CD14-positive monocyte (primary cell): Measurements from ENCODE around the gene SHBG. TPM values are rescaled to one million over a fixed set of nuclear protein-coding genes. Genes with fewer than 3 reads are reported as not detected.

Experiments
- DNase-seq, 3 donors: peaks; one replicate each; pipeline ENCODE4 v3.0.0-alpha.2; 2011 to 2022
- H2AFZ ChIP-seq: 2 replicates; pipeline ENCODE4 v1.6.0; 2012; ENCODE audit warnings: mild to moderate bottlenecking, low read depth, low read length, inconsistent platforms; ENCODE audit not compliant: insufficient read depth, poor library complexity, severe bottlenecking
- H3K27ac ChIP-seq, 2 donors: 1 replicate in 1 of 2; 2 replicates in 1 of 2; pipeline ENCODE4 v1.5.1; 2012 to 2013; ENCODE audit warnings: low read length in 2 of 2, control low read depth in 1 of 2, inconsistent platforms in 1 of 2, low read depth in 1 of 2, mild to moderate bottlenecking in 1 of 2
- H3K27me3 ChIP-seq, 2 donors: one replicate each; pipeline versions ENCODE4 v1.6.0 to v1.6.1; 2011 to 2013; ENCODE audit warnings: low read length in 2 of 2; ENCODE audit not compliant: control insufficient read depth in 2 of 2, insufficient read depth in 2 of 2
- H3K36me3 ChIP-seq, 2 donors: replicated peaks in 1 of 2; 1 replicate in 1 of 2; 2 replicates in 1 of 2; pipeline versions ENCODE4 v1.5.1 to v1.6.1; 2012 to 2013; ENCODE audit warnings: low read length in 2 of 2, control low read depth in 1 of 2, inconsistent platforms in 1 of 2, mild to moderate bottlenecking in 1 of 2; ENCODE audit not compliant: insufficient read depth in 2 of 2, control insufficient read depth in 1 of 2
- H3K4me1 ChIP-seq, 2 donors: 1 replicate in 1 of 2; 2 replicates in 1 of 2; pipeline versions ENCODE4 v1.5.1 to v1.6.1; 2012 to 2013; ENCODE audit warnings: low read length in 2 of 2, control low read depth in 1 of 2, inconsistent platforms in 1 of 2, mild to moderate bottlenecking in 1 of 2, moderate library complexity in 1 of 2; ENCODE audit not compliant: insufficient read depth in 2 of 2, control insufficient read depth in 1 of 2
- H3K4me2 ChIP-seq: replicated peaks from 2 replicates; pipeline ENCODE3; 2012; ENCODE audit warnings: low read length, moderate library complexity, mild to moderate bottlenecking; ENCODE audit not compliant: poor library complexity, severe bottlenecking; ENCODE audit errors: extremely low read depth
- H3K4me3 ChIP-seq, 3 experiments: fragments of 200-600 bp in 1 of 3; sonication (generic) in 1 of 3; replicated peaks in 1 of 3; 1 replicate in 2 of 3; 2 replicates in 1 of 3; pipeline ENCODE4 v1.5.1; 2011 to 2013; ENCODE audit warnings: low read length in 3 of 3, mild to moderate bottlenecking in 3 of 3, control low read depth in 2 of 3, low read depth in 2 of 3, inconsistent platforms in 1 of 3, moderate library complexity in 1 of 3
- H3K79me2 ChIP-seq: 2 replicates; pipeline ENCODE4 v1.6.0; 2012; ENCODE audit warnings: mild to moderate bottlenecking, control low read depth, inconsistent platforms, low read length, moderate library complexity; ENCODE audit not compliant: insufficient read depth
- H3K9ac ChIP-seq: 2 replicates; pipeline ENCODE4 v1.6.0; 2017; ENCODE audit warnings: low read length, mild to moderate bottlenecking; ENCODE audit not compliant: insufficient read depth, poor library complexity, severe bottlenecking
- H3K9me3 ChIP-seq, 2 donors: replicated peaks in 1 of 2; 1 replicate in 1 of 2; 2 replicates in 1 of 2; pipeline versions ENCODE4 v1.5.1 to v1.6.1; 2012 to 2013; ENCODE audit warnings: low read length in 2 of 2, control low read depth in 1 of 2; ENCODE audit not compliant: control insufficient read depth in 1 of 2, insufficient read depth in 1 of 2
- H4K20me1 ChIP-seq: 2 replicates; pipeline ENCODE4 v1.6.0; 2012; ENCODE audit warnings: mild to moderate bottlenecking, low read length, control low read depth, moderate library complexity; ENCODE audit not compliant: insufficient read depth
- H3K27ac Mint-ChIP-seq, 7 donors: one replicate each; pipeline ENCODE4 v1.8.0; 2020; ENCODE audit warnings: mild to moderate bottlenecking in 7 of 7, mixed read lengths in 7 of 7, moderate library complexity in 6 of 7, inconsistent platforms in 2 of 7
- H3K27me3 Mint-ChIP-seq, 3 donors: one replicate each; pipeline ENCODE4 v1.8.0; 2021 to 2022; ENCODE audit warnings: low read depth in 3 of 3, mild to moderate bottlenecking in 3 of 3, mixed read lengths in 3 of 3, moderate library complexity in 3 of 3, inconsistent platforms in 1 of 3
- H3K36me3 Mint-ChIP-seq, 2 donors: one replicate each; pipeline ENCODE4 v1.8.0; 2020; ENCODE audit warnings: mixed read lengths in 2 of 2, inconsistent platforms in 1 of 2, mild to moderate bottlenecking in 1 of 2
- H3K4me1 Mint-ChIP-seq: one replicate; pipeline ENCODE4 v1.8.0; 2020; ENCODE audit warnings: mild to moderate bottlenecking, mixed read lengths
- H3K4me3 Mint-ChIP-seq, 2 donors: one replicate each; pipeline ENCODE4 v1.8.0; 2020; ENCODE audit warnings: mild to moderate bottlenecking in 2 of 2, mixed read lengths in 2 of 2, moderate library complexity in 1 of 2
- H3K9me3 Mint-ChIP-seq, 7 donors: one replicate each; pipeline ENCODE4 v1.8.0; 2020 to 2022; ENCODE audit warnings: mixed read lengths in 7 of 7, mild to moderate bottlenecking in 6 of 7, moderate library complexity in 6 of 7, inconsistent platforms in 2 of 7
- CTCF ChIP-seq: fragments of 200-600 bp; IDR thresholded peaks from one replicate; pipeline ENCODE4 v1.8.0; 2022; ENCODE audit warnings: antibody characterized with exemption, mild to moderate bottlenecking
- WGBS: methylation state at CpG from one replicate; pipeline ENCODE4 v1.1.5; 2013; ENCODE audit warnings: missing lambda C conversion rate; ENCODE audit not compliant: insufficient coverage; 5-methylcytosine and 5-hydroxymethylcytosine counted together
- intact Hi-C, 2 donors: fragments of 100-400 bp; cut with micrococcal nuclease; formaldehyde crosslinking; loops; one replicate each; pipeline versions ENCODE4 v1.15.0 to v1.15.1; 2023
- polyA plus RNA-seq, 3 donors: library from polyadenylated mRNA; depleted of rRNA in 1 of 3; unstranded in 2 of 3; stranded (reverse) in 1 of 3; fragments of 300-500 nt in 2 of 3; fragments of >200 nt in 1 of 3; fragmentation: Illumina TruSeq in 2 of 3; gene quantifications; 1 replicate in 2 of 3; 2 replicates in 1 of 3; pipeline ENCODE4 v1.2.3, GENCODE V29; 2012 to 2021

SHBG gene
- polyA plus RNA-seq, 3 donors: 0.43 TPM; not detected in 1

DNA sequence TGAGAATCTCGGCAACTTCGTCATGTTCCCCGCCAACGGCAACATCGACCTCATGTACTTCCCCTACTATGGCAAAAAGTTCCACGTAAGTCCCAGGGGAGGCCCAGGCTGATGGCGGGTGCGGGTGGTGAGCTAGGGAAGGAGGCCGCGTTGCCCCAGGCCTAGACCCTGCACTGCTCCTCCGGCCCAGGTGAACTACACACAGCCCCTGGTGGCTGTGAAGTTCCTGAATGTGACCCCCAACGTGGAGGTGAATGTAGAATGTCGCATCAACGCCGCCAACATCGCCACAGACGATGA lies 25.6 kb downstream of the SHBG start:
- peaks cover 5 to 7% of the 10 kb centered on the region in 2 donors for H3K36me3 Mint-ChIP-seq
- Histone ChIP-seq H3K27ac (no peak overlapping the region), H3K36me3 (no peaks in the 10 kb centered on the region), H3K4me3 (no peak overlapping the region), H2AFZ (no peak overlapping the region), H3K79me2 (no peaks in the 10 kb centered on the region), H3K9me3 (no peaks in the 10 kb centered on the region), H3K4me2 (no peak overlapping the region), H3K27me3 (peaks cover 28 to 38% of the 10 kb centered on the region in 2 donors), H3K9ac (no peak overlapping the region), H4K20me1 (no peaks in the 10 kb centered on the region), H3K4me1 (peaks cover 8 to 13% of the 10 kb centered on the region in 2 donors)
- peaks cover 31 to 49% (median 38%) of the 10 kb centered on the region in 3 donors for H3K27me3 Mint-ChIP-seq
- H3K4me1 Mint-ChIP-seq: peaks cover 10% of the 10 kb centered on the region
- 98% methylated on average over 14 of the region's 17 CpGs for WGBS
- H3K9me3 Mint-ChIP-seq: peaks cover 0 to 17% (median 4%) of the 10 kb centered on the region in 7 donors
- H3K4me3 Mint-ChIP-seq: no peak overlapping the region
- TF ChIP-seq CTCF: no peak
- DNase-seq: no peak
- intact Hi-C loops: no loop called here
- no peak overlapping the region for H3K27ac Mint-ChIP-seq

DNA sequence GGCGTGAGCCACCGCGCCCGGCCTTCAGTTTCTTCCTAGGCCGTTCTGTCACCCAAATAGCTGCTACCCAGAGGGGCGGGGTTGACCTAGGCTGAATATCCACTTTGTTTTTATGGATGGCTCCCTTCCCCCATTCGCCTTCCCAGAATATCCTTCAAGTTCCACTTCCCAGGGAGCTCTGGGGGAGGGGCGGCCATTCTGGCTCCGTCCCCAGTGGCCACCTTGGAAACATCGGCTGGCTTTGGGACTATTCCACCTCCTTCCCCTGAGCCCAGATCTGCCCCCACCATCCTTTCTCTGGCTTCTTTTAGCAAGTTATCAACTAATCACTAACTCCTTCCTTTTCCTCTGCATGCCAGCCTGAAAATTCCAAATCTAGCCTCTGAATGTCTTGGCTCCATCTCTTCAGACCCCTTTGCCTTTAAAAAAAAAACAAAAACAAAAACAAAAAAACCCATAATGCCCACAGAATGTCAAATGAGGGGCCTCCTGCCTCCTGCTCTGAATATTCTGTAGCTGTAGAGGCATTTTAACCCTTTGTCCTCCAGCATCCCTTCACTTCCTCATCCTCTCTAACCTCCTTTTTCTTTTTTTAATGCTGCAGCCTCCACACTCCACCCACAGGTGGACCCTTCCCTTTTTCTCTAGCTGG lies 27.1 kb downstream of the SHBG start:
- 87% methylated on average over 5 of the region's 10 CpGs for WGBS
- H3K36me3 ChIP-seq: no peaks in the 10 kb centered on the region
- intact Hi-C loops: no loop called here
- Mint-ChIP-seq H3K36me3 (peaks cover 0 to 3% of the 10 kb centered on the region in 2 donors), H3K9me3 (peaks cover 0 to 11% (median 2%) of the 10 kb centered on the region in 7 donors), H3K4me3 (no peak overlapping the region), H3K4me1 (no peaks in the 10 kb centered on the region), H3K27ac (no peak overlapping the region), H3K27me3 (peaks cover 20 to 33% (median 26%) of the 10 kb centered on the region in 3 donors)
- TF ChIP-seq CTCF: no peak
- no peaks in the 10 kb centered on the region for H3K9me3 ChIP-seq
- H3K79me2 ChIP-seq: no peaks in the 10 kb centered on the region
- no peaks in the 10 kb centered on the region for H3K4me1 ChIP-seq
- no peaks in the 10 kb centered on the region for H4K20me1 ChIP-seq
- no peak overlapping the region for H2AFZ ChIP-seq
- H3K27me3 ChIP-seq: peaks cover 18 to 24% of the 10 kb centered on the region in 2 donors
- H3K4me3 ChIP-seq: no peak overlapping the region
- H3K4me2 ChIP-seq: no peak overlapping the region
- DNase-seq: no peak
- no peak overlapping the region for H3K9ac ChIP-seq
- H3K27ac ChIP-seq: no peak overlapping the region
